HG02759 (cell line): ENCODE results near the gene GRIA4.
A peak's percentile ranks its signal among the peaks of the same experiment; 100 is the strongest.
"Not testable (repeated sequence)": the region's sequence is repeated elsewhere in the genome, so short reads cannot be mapped to it uniquely, and the experiment has no call there.

Experiments
- ATAC-seq: cut with Tn5 transposase; IDR thresholded peaks from one replicate; pipeline ENCODE4 v1.9.1; 2021; ENCODE audit warnings: mild to moderate bottlenecking, moderate library complexity; ENCODE audit not compliant: unreplicated experiment

The GRIA4 gene

DNA sequence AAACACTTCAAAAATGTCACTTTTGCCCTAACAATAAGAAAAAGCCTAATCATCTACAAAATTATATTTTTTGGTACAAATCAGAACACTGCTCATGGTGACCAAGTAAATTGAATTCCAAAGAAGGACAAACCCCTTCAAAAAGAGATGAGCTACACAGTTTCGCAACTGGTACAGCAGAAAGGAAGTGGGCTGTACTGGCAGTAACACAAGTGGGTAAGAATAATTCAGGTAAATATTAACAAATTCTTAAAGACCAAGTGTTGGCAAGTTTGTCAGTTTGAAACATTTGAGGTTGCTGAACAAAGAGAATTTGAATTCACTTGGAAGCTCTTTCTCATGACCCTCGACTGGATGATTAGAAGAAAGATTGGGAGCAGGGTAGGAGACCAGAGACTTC lies 376.7 kb downstream of the GRIA4 start:
- ATAC-seq: peak; percentile 67

DNA sequence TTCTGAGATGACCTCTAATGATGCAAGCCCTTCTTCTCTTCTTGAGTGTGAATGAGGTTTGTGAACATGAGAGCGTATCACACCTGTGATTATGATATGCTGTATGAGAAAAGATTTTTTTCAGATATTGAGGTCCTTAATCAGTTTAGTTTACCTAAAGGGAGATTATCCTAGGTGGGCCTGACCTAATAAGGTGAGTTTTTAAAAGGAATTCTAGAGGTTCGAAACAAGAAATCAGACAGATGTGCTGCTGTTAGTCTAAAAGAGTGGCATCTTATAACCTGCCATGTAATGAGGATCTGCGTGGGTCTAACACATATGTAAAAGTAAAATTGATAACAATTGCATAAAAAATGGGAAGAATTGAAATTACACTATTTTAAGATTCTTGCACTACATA lies 378.3 kb downstream of the GRIA4 start:
- no peak for ATAC-seq

DNA sequence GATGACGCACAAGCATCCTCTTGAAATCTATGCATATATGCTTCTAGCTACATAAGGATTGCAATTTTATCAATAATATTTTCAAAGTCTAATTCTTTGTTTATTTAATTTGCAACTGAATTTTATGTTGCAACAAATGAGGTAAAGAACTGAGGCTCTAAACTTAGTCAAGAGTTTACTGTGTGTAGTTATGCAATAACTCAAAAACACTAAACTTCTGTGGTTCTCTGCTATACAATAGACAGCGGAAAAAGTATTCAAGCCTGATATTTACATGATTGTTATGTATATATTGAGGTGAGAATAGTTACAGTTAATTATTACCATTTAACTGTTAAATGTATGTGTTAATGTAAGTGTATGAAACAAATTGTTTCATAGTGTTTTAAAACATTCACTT lies 379.3 kb downstream of the GRIA4 start:
- no peak for ATAC-seq

DNA sequence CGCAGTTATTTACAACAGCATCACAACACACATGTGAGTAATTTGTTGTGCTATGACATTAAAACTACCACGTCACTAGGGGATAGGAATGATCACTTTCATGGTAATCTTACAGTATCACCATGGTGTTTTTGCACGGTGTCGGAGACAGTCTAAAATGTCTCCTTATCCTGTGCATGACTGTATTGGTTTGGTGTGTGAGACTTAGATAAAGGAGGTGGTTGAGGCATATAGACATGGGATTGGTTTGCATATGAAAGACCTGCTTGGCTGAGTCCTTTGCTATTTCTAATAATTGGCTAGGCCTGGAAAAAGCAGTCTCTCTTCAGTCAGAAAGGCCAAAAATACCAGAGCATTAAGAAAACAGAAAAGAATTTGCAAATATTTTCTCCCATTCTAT lies 382.0 kb downstream of the GRIA4 start:
- no peak for ATAC-seq

DNA sequence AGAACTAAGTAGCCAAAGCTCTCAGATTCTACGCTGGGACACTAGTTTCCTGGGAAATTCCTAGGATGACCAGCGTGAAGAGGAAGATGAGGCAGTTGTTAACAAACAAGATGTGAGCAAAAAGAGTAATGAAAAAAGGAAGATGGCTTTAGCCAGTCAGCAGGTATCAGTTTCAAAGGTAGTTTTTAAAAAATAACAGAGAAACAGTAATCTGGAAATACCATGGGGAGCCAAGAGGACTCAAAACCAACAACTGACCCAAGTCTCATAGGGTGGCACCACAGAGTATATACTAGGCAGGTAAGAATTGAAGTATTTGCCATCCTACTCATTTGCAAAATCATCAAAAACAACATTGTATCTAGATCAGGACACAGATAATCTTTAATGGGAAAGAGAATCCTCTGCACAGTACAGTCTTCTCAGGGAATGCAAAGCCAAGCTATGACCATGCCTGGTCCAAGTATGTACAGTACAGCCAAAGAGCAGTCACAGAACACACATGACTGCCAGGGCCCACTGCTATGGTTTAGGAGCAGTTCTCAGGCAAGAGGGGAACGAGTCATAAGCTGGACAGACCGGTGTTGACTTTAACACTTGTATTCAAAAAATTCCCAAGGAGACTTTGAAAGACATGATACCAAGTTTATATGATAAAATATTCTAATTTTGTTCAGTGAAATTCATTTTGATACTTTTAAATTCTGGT lies 391.6 kb downstream of the GRIA4 start:
- ATAC-seq: no peak

DNA sequence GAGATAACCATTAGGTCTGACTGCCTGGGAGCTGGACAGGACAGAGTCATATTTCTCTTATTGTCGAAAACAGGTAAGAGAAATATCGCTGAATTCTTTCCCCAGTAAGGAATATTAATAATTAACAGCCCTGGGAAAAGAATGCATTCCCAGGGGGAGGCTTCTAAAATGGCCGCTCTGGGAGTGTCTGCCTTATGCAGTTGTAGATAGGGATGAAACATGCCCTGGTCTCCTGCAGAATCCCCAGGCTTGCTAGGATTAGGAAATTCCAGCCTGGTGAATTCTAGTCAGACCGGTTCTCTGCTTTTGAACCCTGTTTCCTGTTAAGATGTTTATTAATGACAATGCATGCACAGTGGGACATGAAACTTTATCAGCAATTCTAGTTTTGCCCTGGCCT lies 393.2 kb downstream of the GRIA4 start:
- ATAC-seq: not testable (repeated sequence)

DNA sequence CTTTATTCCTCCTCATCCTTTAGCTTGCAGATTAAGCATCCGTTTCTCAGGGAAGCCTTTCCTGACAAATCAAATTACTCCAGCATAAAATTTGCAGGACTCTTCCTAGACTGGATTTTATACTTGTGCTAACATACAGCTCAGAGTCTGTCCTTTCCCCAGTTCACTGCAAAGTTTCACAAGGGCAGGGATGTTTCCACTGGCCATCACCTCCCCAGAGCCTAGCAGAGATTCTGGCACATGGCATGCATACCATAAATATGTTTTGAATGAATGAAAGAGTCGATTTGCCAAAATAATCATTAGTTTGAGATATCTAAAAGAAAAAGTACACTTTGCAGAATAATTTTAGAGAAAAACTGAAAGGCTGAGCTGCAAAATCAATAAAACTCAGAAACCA lies 401.6 kb downstream of the GRIA4 start:
- ATAC-seq: no peak

DNA sequence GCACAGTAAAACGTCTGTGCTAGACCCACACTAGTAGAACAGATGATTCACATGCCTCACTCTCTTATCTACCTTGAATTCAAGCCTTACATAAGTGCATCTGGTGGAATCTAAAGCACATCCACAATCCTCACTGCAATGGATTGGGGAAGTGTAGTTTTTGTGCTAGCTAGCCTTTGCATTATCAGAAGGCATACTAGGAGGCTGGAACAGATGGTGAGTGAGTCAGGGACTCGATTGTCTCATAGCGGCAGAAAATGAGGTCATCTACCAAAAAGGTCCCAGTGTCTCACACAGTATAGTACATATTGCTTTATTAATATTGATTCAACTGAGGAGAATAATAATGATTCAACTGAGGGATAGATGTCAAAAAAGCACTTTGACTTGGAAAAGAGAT lies 402.9 kb downstream of the GRIA4 start:
- no peak for ATAC-seq

DNA sequence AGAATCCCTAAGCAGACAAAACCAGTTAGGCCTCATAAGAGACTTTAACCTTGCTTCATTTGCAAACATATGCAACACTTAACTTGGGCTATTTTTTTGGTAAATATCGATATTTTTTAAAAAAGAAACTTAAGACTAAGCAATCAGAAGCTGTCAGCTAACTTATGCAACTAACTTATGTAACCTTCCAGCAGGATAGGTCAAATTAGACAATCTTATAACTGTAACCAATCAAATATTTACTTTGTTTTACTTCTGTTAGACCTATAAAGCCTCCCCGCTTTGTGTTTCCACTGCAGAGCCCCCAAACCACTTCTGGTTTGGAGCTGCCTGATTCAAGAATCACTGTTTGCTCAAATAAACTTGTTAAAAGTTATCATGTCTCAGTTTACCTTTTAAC lies 404.2 kb downstream of the GRIA4 start:
- ATAC-seq: no peak

DNA sequence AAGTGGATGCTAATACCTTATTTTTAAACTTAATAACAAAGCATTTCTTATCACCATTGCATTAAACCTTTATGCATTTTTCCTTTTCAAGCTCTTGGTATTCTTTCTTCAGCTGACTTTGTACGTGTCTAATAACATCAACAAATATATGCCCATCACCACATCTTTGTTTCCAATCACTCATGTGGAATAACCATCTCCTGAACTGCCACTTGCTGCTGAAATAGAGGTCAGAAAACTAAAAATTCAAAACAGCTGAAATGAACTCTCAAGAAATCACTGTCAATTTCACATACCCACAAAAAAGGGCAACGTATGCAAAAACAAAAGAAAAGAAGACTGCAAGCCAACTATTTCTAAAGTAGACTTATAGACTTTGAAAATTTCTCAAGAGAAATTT lies 404.7 kb downstream of the GRIA4 start:
- ATAC-seq: no peak

DNA sequence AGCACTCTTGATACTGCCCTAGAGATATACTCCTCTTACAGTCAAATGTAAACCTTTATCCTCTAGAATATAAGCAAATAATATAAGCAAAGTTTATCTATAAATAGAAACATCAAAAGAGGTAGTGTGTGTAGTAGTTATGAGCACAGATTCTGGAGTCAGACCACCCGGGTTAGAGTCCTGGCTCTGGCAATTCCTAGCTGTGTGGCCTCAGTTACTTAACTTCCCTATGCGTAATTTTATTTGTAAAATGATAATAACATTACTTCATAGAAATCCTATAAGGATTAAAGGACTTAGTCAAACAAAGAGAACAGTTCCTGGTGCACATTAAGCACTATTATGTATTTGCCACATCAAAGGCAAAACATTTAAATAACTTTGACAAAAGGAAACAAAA lies 405.2 kb downstream of the GRIA4 start:
- ATAC-seq: no peak

DNA sequence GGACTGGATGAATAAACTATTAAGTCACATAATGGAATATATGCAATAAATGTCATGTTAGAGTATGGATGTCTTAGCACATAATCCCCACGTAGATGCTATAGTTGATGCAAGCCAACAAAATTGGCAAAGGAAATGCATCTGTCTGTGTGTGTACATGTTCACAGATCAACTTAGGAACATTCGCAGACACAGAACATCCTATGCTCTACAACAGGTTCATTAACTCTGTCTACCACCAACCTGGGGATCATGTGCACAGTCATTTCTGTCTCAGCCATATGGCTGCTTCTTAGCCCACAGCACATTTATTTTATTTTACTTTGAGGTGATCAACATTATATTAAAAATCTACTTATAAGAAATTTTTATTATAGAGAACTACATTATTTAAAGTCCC lies 407.2 kb downstream of the GRIA4 start:
- no peak for ATAC-seq

DNA sequence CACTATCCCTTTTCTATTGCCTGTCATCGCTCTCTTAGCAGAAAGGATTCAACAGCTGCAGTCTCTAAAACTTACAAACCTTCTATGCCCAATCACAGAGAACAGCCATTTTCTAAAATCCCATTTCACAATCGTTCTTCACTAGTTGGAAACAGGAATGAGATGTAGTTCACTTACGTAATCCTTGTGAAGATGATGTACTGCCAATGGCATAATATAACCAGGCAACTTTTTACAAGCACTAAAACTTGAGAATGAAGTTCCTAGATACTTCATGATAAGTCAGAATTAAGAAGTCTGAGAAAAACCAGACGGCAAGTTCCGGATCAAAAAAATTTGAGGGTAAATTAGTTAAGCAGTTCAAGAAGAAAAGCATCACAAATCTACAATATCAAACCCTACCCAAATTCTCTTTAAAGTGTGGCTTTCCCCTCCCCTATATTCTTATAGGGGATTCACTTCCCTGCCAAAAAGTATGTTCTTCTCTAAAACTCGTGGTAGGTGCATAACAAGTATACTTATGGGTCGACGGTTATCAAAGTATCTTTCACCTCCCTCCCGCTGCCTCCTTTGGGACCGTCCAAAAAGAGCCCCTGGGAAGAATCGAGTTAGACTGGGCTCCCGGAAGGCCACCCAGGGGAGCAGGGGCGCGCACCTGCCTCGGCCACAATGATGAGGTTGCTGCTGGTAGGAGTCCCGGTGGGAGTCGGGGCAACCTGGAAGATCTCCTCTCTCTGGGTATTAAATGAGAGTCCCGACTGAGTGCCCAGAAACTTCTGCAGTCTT lies 411.5 kb downstream of the GRIA4 start:
- ATAC-seq: peak; percentile 19

DNA sequence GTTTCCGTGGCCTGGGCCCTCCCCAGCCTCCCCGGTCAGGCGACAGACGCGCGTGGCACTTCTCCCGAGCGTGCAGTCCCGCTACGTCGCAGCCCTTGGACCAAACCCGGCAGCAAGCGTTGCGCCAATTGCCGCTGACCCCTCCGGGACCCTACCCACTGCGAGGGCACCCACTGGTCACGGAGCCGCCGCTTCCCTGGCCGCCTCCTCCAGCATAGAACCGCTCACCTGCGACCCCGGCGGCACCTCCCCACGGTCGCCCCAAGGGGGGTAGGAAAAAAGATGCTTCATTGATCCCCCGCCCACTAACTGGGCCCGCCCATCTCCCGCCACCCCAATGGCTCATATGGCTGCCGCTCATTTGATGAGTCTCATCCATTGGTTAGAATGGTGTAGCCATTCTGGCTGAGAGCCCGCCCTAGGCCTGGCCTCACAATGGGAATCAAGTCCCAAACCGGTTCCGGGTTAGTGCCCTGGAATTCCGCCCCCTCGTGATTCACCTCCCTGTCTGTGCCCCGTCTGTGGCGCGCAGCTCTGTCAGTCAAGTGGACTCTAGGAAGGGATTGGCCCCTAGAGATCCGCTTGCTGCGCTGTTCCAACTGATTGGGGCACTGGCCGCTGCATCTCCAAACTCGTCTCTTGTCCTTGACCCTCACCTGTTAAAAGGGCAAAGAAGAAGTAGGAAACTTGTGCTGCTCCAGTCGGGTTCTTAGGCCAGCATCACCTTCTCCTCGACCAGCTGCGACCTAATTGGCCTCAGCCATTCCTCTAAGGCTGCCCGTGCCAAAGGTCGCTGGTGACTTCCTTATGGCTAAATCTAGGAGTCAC lies 412.3 kb downstream of the GRIA4 start, which contains the start of gene MSANTD4:
Gene MSANTD4, minus strand, starts transcription at position 274 of the 828 bp plus-strand sequence. CDS start 11,323 bp downstream, outside the sequence.
- ATAC-seq: peak; percentile 97

DNA sequence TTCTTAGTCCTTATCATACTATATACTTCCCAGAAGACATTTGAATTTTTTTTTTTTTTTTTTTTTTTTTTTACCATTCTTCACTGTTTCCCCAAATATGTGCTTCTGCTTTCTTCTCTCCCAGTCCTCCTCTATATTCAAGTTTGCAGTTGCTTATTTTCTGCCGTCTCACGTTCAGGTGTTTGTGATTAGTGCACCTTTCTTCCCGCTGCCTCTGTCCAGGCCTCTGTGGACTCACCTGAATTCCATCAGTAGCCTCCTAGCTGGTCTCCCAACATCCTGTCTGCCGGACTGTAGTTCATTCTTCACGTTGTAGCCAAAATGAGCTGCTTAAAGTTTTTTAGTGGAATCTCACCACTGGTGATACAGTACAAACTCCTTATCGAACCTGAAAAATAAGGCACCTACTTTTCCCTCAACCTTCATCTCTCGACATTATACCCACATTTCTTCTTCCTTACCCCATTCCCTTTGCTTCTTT lies 413.0 kb downstream of the GRIA4 start:
- ATAC-seq: no peak

DNA sequence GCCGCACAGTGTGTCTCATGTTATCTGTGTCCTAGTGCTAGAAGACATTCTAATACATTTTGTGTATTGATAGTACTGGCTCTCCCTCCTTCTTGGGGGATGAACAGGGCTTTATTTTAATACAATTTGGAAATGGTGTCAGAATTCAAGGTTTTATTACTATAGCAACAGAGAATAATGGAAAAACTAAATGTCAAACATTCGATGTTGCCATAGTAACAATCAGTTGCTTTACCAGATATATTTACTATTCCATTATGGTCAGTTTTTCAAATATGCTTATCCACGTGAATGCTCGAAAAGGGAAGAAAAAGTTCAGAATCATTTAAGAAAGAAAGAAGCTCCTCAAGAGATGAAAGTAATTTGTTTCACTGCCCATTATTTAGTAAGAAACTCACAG lies 420.7 kb downstream of the GRIA4 start:
- no peak for ATAC-seq

DNA sequence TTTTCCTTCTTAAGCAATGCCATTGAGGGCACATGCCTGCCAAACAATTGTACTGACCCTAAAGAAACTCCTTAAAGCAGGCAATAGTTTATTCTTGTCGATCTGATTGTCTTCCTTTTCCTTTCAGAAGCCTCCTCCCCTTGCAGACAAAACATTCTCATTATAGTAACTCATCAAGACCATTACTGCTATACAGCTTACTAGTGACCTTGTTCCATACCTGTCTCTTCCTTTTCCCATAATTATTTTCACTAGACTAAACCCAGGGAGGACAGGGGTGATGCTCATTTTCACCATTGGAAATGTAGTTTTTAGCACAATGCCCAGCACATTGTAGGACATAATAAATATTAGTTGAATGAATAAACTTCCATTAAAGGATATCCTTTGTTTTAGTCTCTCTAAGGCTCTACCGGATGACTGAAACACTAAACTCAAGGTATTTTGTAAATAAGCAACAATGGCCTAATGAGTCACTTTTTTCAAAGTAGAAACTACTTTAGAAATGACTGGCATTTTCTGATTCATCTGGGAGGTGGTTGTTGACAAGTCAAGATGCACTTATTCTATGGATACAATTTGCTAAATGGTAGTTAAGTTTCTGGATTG lies 421.4 kb downstream of the GRIA4 start:
- no peak for ATAC-seq
